ENCODE data around the gene SNTB2. TPM values are rescaled to one million over a fixed set of nuclear protein-coding genes. Genes with fewer than 3 reads are reported as not detected.
A peak's percentile ranks its signal among the peaks of the same experiment; 100 is the strongest.

The SNTB2 gene
- total and polyA plus RNA-seq, 8 donors, result 4.0 to 74.4 (median 22.1) TPM

GRCh38 chr16:69313469-69313868, 126.5 kb downstream of the SNTB2 start:
- Histone ChIP-seq H3K4me3 (no peak overlapping the region), H3K27ac (peak overlapping the region in 1 of 5 donors; percentile 13), H3K27me3 (no peaks in the 10 kb centered on the region), H3K4me1 (peaks cover 30 to 55% (median 45%) of the 10 kb centered on the region in 4 donors), H3K36me3 (peaks cover 34 to 49% (median 46%) of the 10 kb centered on the region in 4 donors), H3K9me3 (no peaks in the 10 kb centered on the region)
- intact Hi-C loops (cut with DNase I; ENCODE audit: low total_unique reads), result no loop called here
- 89 to 94% (median 92%) methylated on average over 5 of the region's 5 CpGs for WGBS, 5 donors
- no peak for TF ChIP-seq CTCF (IDR thresholded peaks at IDR 0.05)
- no peak for TF ChIP-seq POLR2AphosphoS5 (IDR thresholded peaks at IDR 0.05)
- TF ChIP-seq EP300 (IDR thresholded peaks at IDR 0.05), result no peak
- no peak for TF ChIP-seq POLR2A (IDR thresholded peaks at IDR 0.05)
- no peak for DNase-seq

- H3K27ac ChIP-seq, result peak overlapping the region in 3 of 5 donors; percentile 13 to 46 (median 37)
- H3K9me3 ChIP-seq, result no peaks in the 10 kb centered on the region
- 29 to 71% (median 47%) methylated on average over 10 to 11 of the region's 11 CpGs for WGBS, 5 donors
- no peak for TF ChIP-seq POLR2AphosphoS5 (IDR thresholded peaks at IDR 0.05)
- TF ChIP-seq POLR2A (IDR thresholded peaks at IDR 0.05), result no peak
- TF ChIP-seq EP300 (IDR thresholded peaks at IDR 0.05), result no peak
- TF ChIP-seq CTCF (IDR thresholded peaks at IDR 0.05), result no peak
- intact Hi-C loops (cut with DNase I; ENCODE audit: low total_unique reads), result no loop called here
- H3K36me3 ChIP-seq, result peaks cover 44 to 60% (median 57%) of the 10 kb centered on the region in 4 donors
- no peak overlapping the region for H3K4me3 ChIP-seq
- no peaks in the 10 kb centered on the region for H3K27me3 ChIP-seq
- peaks cover 30 to 55% (median 45%) of the 10 kb centered on the region in 4 donors for H3K4me1 ChIP-seq
- peak in 1 of 2 donors; percentile 71 for DNase-seq
These were observed 127.6 kb downstream of the SNTB2 start for GRCh38 chr16:69314534-69314933.

- TF ChIP-seq POLR2A (IDR thresholded peaks at IDR 0.05) (no peak), POLR2AphosphoS5 (IDR thresholded peaks at IDR 0.05) (no peak), EP300 (IDR thresholded peaks at IDR 0.05) (no peak), CTCF (IDR thresholded peaks at IDR 0.05) (no peak)
- intact Hi-C loops (cut with DNase I; ENCODE audit: low total_unique reads), result no loop called here
- H3K27me3 ChIP-seq, result no peaks in the 10 kb centered on the region
- peaks cover 30 to 50% (median 42%) of the 10 kb centered on the region in 4 donors for H3K4me1 ChIP-seq
- H3K36me3 ChIP-seq, result peaks cover 56 to 72% (median 68%) of the 10 kb centered on the region in 4 donors
- peak overlapping the region in 2 of 5 donors; percentile 26 to 46 for H3K27ac ChIP-seq
- 74 to 81% (median 75%) methylated on average over 30 of the region's 30 CpGs for WGBS, 5 donors
- no peak for DNase-seq
- no peak overlapping the region for H3K4me3 ChIP-seq
- H3K9me3 ChIP-seq, result no peaks in the 10 kb centered on the region
These were observed 128.7 kb downstream of the SNTB2 start for GRCh38 chr16:69315486-69316311.

GRCh38 chr16:69316595-69317034, 129.7 kb downstream of the SNTB2 start:
- peak in 1 of 2 donors; percentile 52 for DNase-seq
- WGBS, 5 donors, result 84 to 90% (median 86%) methylated on average over 12 to 17 of the region's 17 CpGs

More at GRCh38 chr16:69316595-69317034, 129.7 kb downstream of the SNTB2 start:
- Histone ChIP-seq H3K27me3 (no peaks in the 10 kb centered on the region), H3K36me3 (peaks cover 65 to 81% (median 77%) of the 10 kb centered on the region in 4 donors), H3K4me1 (peaks cover 30 to 49% (median 42%) of the 10 kb centered on the region in 4 donors), H3K27ac (no peak overlapping the region), H3K4me3 (no peak overlapping the region), H3K9me3 (no peaks in the 10 kb centered on the region)
- intact Hi-C loops (cut with DNase I; ENCODE audit: low total_unique reads), result no loop called here
- TF ChIP-seq CTCF (IDR thresholded peaks at IDR 0.05) (no peak), POLR2AphosphoS5 (IDR thresholded peaks at IDR 0.05) (no peak), EP300 (IDR thresholded peaks at IDR 0.05) (no peak), POLR2A (IDR thresholded peaks at IDR 0.05) (no peak)
